ENCODE measurements around the gene NPFFR1. TPM values are rescaled to one million over a fixed set of nuclear protein-coding genes. Genes with fewer than 3 reads are reported as not detected.

Gene NPFFR1
- not detected in 2 replicates for total RNA-seq

GRCh38 chr10:70283445-70284399, at the start of gene NPFFR1:
TSS of gene NPFFR1 (minus strand) at chr10:70284004. CDS start at chr10:70283676, 328 bp downstream.
- no peak for DNase-seq

GRCh38 chr10:70333268-70333667, 49.5 kb upstream of the NPFFR1 start:
- no peak for DNase-seq

- peak; percentile 89 for DNase-seq
These were observed 47.9 kb upstream of the NPFFR1 start for GRCh38 chr10:70331486-70332268.

- no peak for DNase-seq
These were observed 47.3 kb upstream of the NPFFR1 start for GRCh38 chr10:70331160-70331485.

- no peak for DNase-seq
These were observed 46.9 kb upstream of the NPFFR1 start for GRCh38 chr10:70330671-70331070.

GRCh38 chr10:70328967-70329366, 45.2 kb upstream of the NPFFR1 start:
- DNase-seq, result no peak

- no peak for DNase-seq
These were observed 44.2 kb upstream of the NPFFR1 start for GRCh38 chr10:70328018-70328417.

- no peak for DNase-seq
These were observed 41.4 kb upstream of the NPFFR1 start for GRCh38 chr10:70324951-70325781.

- DNase-seq, result no peak
These were observed 40.6 kb upstream of the NPFFR1 start for GRCh38 chr10:70324339-70324861.

- DNase-seq, result no peak
These were observed 40.0 kb upstream of the NPFFR1 start for GRCh38 chr10:70323697-70324338.

GRCh38 chr10:70323138-70323696, 39.4 kb upstream of the NPFFR1 start:
- no peak for DNase-seq

- no peak for DNase-seq
These were observed 38.4 kb upstream of the NPFFR1 start for GRCh38 chr10:70321897-70322890.

- no peak for DNase-seq
These were observed 37.4 kb upstream of the NPFFR1 start for GRCh38 chr10:70321233-70321632.

GRCh38 chr10:70320751-70321150, 36.9 kb upstream of the NPFFR1 start:
- DNase-seq, result no peak

- no peak for DNase-seq
These were observed 36.0 kb upstream of the NPFFR1 start for GRCh38 chr10:70319824-70320223.

GRCh38 chr10:70319183-70319582, 35.4 kb upstream of the NPFFR1 start:
- no peak for DNase-seq

- no peak for DNase-seq
These were observed 34.1 kb upstream of the NPFFR1 start for GRCh38 chr10:70317943-70318318.

- DNase-seq, result no peak
These were observed 33.6 kb upstream of the NPFFR1 start for GRCh38 chr10:70317272-70317942.

GRCh38 chr10:70315815-70316214, 32.0 kb upstream of the NPFFR1 start:
- DNase-seq, result peak; percentile 24

GRCh38 chr10:70315276-70315675, 31.5 kb upstream of the NPFFR1 start:
- no peak for DNase-seq

All from dermis blood vessel endothelial cell (primary cell).